Activated naive CD4-positive, alpha-beta T cell treated with anti-CD3 and anti-CD28 coated beads, Interleukin-2, amount 50 U/mL, for 24 hours (primary cell): ENCODE measurements around the gene AMPH.
"Not testable (repeated sequence)": the region's sequence is repeated elsewhere in the genome, so short reads cannot be mapped to it uniquely, and the experiment has no call there.

ENCODE experiments used
- H3K27ac Mint-ChIP-seq: one replicate; pipeline ENCODE4 v1.8.0; 2021; ENCODE audit warnings: mild to moderate bottlenecking, mixed read lengths
- H3K27me3 Mint-ChIP-seq: one replicate; pipeline ENCODE4 v1.8.0; 2021; ENCODE audit warnings: mixed read lengths
- H3K36me3 Mint-ChIP-seq: one replicate; pipeline ENCODE4 v1.8.0; 2021; ENCODE audit warnings: mixed read lengths
- H3K4me1 Mint-ChIP-seq: one replicate; pipeline ENCODE4 v1.8.0; 2021; ENCODE audit warnings: mixed read lengths
- H3K4me3 Mint-ChIP-seq: one replicate; pipeline ENCODE4 v1.8.0; 2021; ENCODE audit warnings: mild to moderate bottlenecking, mixed read lengths
- H3K9me3 Mint-ChIP-seq: one replicate; pipeline ENCODE4 v1.8.0; 2021; ENCODE audit warnings: mixed read lengths

The AMPH gene

GRCh38 chr7:38349869-38350583 is 281.1 kb downstream of the AMPH start:
- peak overlapping the region; percentile 91 for H3K4me3 Mint-ChIP-seq
- H3K36me3 Mint-ChIP-seq, H3K27me3 Mint-ChIP-seq, H3K9me3 Mint-ChIP-seq: not testable (repeated sequence)
- peak overlapping the region; percentile 96 for H3K27ac Mint-ChIP-seq
- H3K4me1 Mint-ChIP-seq: peaks cover 67% of the 10 kb centered on the region

DNA sequence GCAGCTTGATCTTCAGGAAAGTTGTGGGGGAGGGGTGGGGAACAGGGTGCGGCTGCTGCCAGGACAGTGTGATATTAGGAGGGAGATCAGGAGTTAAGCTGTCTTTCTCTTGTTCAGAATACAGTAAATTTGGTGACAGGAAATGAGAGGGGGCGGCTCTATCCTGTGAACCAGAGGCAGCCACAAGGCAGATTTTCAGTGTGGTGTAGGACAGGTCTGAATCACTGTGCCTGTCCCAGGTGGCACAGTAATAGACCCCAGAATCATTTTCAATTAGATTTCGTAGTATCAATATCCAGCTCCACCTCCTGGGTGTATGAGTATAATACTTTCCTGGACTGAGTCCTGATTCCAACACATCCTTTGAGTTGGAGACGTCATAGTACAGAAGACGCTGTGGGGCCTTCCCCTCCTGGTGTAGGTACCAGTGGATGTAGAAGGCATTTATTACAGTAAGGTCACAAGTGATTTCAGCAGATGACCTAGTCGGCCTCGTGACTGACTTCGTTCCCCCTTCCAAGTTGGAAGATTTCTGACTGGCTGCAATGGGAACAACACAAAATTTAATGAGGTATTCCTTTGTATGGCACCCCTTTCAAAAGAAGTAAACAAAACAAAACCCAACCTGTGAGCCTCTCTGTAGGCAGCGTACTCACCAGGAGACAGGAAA is 281.9 kb downstream of the AMPH start:
- Mint-ChIP-seq H3K4me1 (peaks cover 71% of the 10 kb centered on the region), H3K27ac (peak overlapping the region; percentile 96), H3K4me3 (peak overlapping the region; percentile 91)
- H3K27me3 Mint-ChIP-seq, H3K36me3 Mint-ChIP-seq, H3K9me3 Mint-ChIP-seq: not testable (repeated sequence)

- peak overlapping the region; percentile 68 for H3K4me3 Mint-ChIP-seq
- peaks cover 68% of the 10 kb centered on the region for H3K4me1 Mint-ChIP-seq
Observed at GRCh38 chr7:38345299-38346172, 285.6 kb downstream of the AMPH start.

DNA sequence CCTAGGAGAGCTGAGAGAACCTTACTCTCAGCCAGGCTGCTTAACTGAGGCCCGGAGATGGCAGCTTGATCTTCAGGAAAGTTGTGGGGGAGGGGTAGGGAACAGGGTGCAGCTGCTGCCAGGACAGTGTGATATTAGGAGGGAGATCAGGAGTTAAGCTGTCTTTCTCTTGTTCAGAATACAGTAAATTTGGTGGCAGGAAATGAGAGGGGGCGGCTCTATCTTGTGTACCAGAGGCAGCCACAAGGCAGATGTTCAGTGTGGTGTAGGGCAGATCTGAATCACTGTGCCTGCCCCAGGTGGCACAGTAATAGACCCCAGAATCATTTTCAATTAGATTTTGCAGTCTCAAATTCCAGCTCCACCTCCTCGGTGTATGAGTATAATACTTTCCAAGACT is 286.4 kb downstream of the AMPH start:
- Mint-ChIP-seq H3K4me1 (peaks cover 71% of the 10 kb centered on the region), H3K27ac (peak overlapping the region; percentile 86), H3K4me3 (peak overlapping the region; percentile 71)
- H3K9me3 Mint-ChIP-seq, H3K36me3 Mint-ChIP-seq, H3K27me3 Mint-ChIP-seq: not testable (repeated sequence)

More at GRCh38 chr7:38345299-38346172, 285.6 kb downstream of the AMPH start:
- H3K27ac Mint-ChIP-seq: peak overlapping the region; percentile 59
- H3K36me3 Mint-ChIP-seq, H3K9me3 Mint-ChIP-seq, H3K27me3 Mint-ChIP-seq: not testable (repeated sequence)

- not testable (repeated sequence) for H3K27me3 Mint-ChIP-seq, H3K36me3 Mint-ChIP-seq, H3K9me3 Mint-ChIP-seq
- Mint-ChIP-seq H3K27ac (peak overlapping the region; percentile 89), H3K4me1 (peaks cover 65% of the 10 kb centered on the region), H3K4me3 (peak overlapping the region; percentile 12)
Observed at GRCh38 chr7:38342135-38342534, 289.0 kb downstream of the AMPH start.

- H3K27ac Mint-ChIP-seq: peak overlapping the region; percentile 87
- H3K4me3 Mint-ChIP-seq: peak overlapping the region; percentile 30
- not testable (repeated sequence) for H3K36me3 Mint-ChIP-seq, H3K9me3 Mint-ChIP-seq, H3K27me3 Mint-ChIP-seq
- H3K4me1 Mint-ChIP-seq: peaks cover 61% of the 10 kb centered on the region
Observed at GRCh38 chr7:38341172-38341705, 289.9 kb downstream of the AMPH start.

DNA sequence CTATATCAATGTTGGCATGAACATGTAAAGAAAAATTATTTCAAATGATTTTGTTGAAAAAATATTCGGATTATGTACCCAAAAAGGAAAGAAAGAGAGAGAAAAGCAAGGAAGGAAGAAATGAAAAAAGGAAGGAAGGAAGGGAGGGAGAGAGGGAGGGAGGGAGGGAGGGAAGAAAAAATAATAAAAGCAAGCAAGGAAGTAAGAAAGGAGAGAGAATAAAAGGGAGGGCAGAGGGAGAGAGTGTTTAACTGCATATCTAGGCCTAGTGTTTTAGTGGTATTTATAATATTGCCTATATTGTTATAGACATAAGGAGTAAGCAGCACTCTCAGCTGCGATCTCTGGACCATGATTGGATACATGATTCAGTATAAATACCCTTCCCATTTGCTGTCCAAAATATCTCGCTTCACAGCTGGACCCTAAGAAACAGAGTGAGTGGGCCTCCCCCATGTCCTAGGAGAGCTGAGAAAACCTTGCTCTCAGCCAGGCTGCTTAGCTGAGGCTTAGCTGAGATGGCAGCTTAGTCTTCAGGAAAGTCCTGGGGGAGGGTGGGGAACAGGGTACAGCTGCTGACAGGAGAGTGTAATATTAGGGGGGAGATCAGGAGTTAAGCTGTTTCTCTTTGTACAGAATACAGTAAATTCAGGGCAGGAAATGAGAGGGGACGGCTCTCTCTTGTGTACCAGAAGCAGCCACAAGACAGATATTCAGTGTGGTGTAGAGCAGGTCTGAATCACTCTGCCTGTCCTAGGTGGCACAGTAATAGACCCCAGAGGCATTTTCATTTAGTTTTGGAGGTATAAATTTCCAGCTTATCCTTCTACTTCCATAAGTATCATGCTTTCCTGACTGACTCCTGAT is 291.0 kb downstream of the AMPH start:
- H3K9me3 Mint-ChIP-seq: no peaks in the 10 kb centered on the region
- H3K27ac Mint-ChIP-seq: peak overlapping the region; percentile 35
- H3K4me3 Mint-ChIP-seq: no peak overlapping the region
- H3K36me3 Mint-ChIP-seq: no peaks in the 10 kb centered on the region
- no peaks in the 10 kb centered on the region for H3K27me3 Mint-ChIP-seq
- H3K4me1 Mint-ChIP-seq: peaks cover 63% of the 10 kb centered on the region

DNA sequence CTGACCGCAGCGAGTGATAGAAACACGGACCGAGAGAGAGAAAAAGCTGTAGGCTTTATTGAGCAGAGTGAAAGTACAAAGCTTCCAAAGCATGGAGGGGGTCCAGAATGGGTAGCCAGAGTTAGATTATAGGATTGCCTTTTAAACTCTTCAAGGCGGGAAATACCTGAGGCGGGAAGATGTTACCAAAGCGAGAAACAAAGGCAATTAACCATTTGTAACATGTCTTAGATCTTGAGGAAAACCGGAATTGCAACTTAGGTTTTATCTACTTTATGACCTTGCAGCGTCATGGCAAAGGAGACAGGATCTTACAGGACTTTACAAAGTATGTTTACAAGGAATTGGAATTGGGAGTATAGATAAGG is 295.0 kb downstream of the AMPH start:
- peaks cover 43% of the 10 kb centered on the region for H3K4me1 Mint-ChIP-seq
- H3K36me3 Mint-ChIP-seq: not testable (repeated sequence)
- peak overlapping the region; percentile 82 for H3K4me3 Mint-ChIP-seq

DNA sequence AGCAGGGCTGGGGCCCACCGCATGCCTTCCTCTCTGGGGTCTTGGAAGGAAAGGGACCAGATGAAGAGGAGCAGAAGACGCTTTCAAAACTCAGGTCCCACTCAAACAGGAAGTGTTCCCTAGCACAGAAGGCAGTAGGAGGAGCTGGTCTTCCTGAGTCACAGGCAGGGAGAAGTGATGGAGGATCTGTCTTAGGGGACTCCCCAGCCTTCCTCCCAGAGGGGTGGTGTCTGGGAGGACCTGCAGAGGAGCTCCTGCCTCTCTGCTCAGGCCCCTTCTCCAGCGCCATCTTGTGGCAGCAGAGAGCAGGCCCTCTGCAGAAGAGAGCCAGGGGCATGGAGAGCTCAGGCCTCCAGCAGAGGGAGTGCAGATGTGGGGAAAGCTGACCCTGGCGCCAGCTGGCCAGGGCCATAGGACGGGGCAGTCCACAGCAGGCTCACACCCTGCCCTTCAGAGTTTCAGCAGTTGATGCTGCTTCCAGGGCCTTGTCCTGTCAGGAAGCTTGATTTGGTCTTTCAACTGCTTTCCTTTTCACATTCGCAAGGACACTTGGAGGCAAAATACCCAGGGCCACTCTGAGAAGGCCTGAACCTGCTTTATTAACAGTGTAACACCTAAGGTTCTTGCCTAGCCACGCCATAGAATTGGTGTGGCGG is 295.6 kb downstream of the AMPH start:
- Mint-ChIP-seq H3K9me3 (no peaks in the 10 kb centered on the region), H3K36me3 (no peaks in the 10 kb centered on the region), H3K27me3 (no peaks in the 10 kb centered on the region), H3K27ac (peak overlapping the region; percentile 87), H3K4me1 (peaks cover 42% of the 10 kb centered on the region), H3K4me3 (peak overlapping the region; percentile 82)

More for the DNA sequence above, 295.0 kb downstream of the AMPH start:
- not testable (repeated sequence) for H3K9me3 Mint-ChIP-seq, H3K27me3 Mint-ChIP-seq
- peak overlapping the region; percentile 87 for H3K27ac Mint-ChIP-seq

DNA sequence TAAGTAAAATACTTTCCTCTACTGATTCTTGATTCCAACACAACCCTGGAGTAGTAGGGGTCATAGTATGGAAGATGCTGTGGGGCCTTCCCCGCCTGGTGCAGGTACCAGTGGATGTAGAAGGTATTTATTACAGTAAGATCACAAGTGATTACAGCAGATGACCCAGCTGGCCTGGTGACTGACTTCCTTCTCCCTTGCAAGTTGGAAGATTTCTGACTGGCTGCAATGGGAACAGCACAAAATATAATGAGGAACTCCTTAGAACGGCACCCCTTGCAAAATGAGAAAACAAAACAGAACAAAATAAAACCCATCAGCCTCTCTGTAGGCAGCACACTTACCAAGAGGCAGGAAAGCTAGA is 296.1 kb downstream of the AMPH start:
- no peaks in the 10 kb centered on the region for H3K27me3 Mint-ChIP-seq
- no peaks in the 10 kb centered on the region for H3K36me3 Mint-ChIP-seq
- H3K9me3 Mint-ChIP-seq: no peaks in the 10 kb centered on the region
- H3K27ac Mint-ChIP-seq: peak overlapping the region; percentile 41
- peak overlapping the region; percentile 82 for H3K4me3 Mint-ChIP-seq
- peaks cover 42% of the 10 kb centered on the region for H3K4me1 Mint-ChIP-seq

DNA sequence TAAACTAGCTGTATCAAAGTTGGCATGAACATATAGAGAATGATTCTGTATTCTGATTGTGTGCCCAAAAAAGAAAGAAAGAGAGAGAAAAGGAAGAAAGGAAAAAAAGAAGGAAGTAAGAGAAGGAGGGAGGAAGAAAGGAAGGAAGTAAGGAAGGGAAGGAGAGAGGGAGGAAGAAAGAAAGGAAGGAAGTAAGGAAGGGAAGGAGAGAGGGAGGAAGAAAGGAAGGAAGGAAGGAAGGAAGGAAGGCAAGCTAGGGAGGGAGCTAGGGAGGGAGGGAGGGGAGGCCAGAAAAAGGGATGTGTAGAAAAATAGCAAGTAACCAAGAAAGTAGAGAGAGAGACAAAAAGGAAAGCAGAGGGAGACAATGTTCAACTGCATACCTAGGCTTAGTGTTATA is 297.0 kb downstream of the AMPH start:
- Mint-ChIP-seq H3K4me1 (peaks cover 42% of the 10 kb centered on the region), H3K4me3 (peak overlapping the region; percentile 82), H3K27me3 (no peaks in the 10 kb centered on the region), H3K9me3 (no peaks in the 10 kb centered on the region), H3K27ac (peak overlapping the region; percentile 91), H3K36me3 (no peaks in the 10 kb centered on the region)
